Measurements from ENCODE around the gene FCER1A. TPM values are rescaled to one million over a fixed set of nuclear protein-coding genes. Genes with fewer than 3 reads are reported as not detected.

FCER1A gene
- total RNA-seq, 1 donor from 2014 or later = not detected

GRCh38 chr1:159318784-159319551, 16.8 kb downstream of the FCER1A start:
- Mint-ChIP-seq H3K9me3 (peaks cover 16% of the 10 kb centered on the region), H3K4me1 (no peaks in the 10 kb centered on the region), H3K4me3 (no peak overlapping the region), H3K27ac (ENCODE audit: unreplicated experiment) (no peak overlapping the region), H3K36me3 (ENCODE audit: low read depth) (no peaks in the 10 kb centered on the region), H3K27me3 (ENCODE audit: low read depth) (no peaks in the 10 kb centered on the region)
- DNase-seq (ENCODE audit: low read depth, low spot score) = no peak
- no peak for TF ChIP-seq CTCF (conservative IDR thresholded peaks at IDR 0.05)

GRCh38 chr1:159334797-159335196, 32.7 kb downstream of the FCER1A start:
- H3K27ac Mint-ChIP-seq (ENCODE audit: unreplicated experiment) = no peak overlapping the region
- H3K27me3 Mint-ChIP-seq (ENCODE audit: low read depth) = no peaks in the 10 kb centered on the region
- no peak overlapping the region for H3K4me3 Mint-ChIP-seq
- H3K4me1 Mint-ChIP-seq = no peaks in the 10 kb centered on the region
- no peak for TF ChIP-seq CTCF (conservative IDR thresholded peaks at IDR 0.05)
- no peaks in the 10 kb centered on the region for H3K36me3 Mint-ChIP-seq (ENCODE audit: low read depth)
- peaks cover 16% of the 10 kb centered on the region for H3K9me3 Mint-ChIP-seq
- DNase-seq (ENCODE audit: low read depth, low spot score) = no peak

- DNase-seq (ENCODE audit: low read depth, low spot score) = no peak
- H3K27ac Mint-ChIP-seq (ENCODE audit: unreplicated experiment) = no peak overlapping the region
- H3K9me3 Mint-ChIP-seq = peaks cover 17% of the 10 kb centered on the region
- H3K4me3 Mint-ChIP-seq = no peak overlapping the region
- no peaks in the 10 kb centered on the region for H3K4me1 Mint-ChIP-seq
- no peak for TF ChIP-seq CTCF (conservative IDR thresholded peaks at IDR 0.05)
- H3K27me3 Mint-ChIP-seq (ENCODE audit: low read depth) = no peaks in the 10 kb centered on the region
- no peaks in the 10 kb centered on the region for H3K36me3 Mint-ChIP-seq (ENCODE audit: low read depth)
Measured at GRCh38 chr1:159338018-159338417, 35.9 kb downstream of the FCER1A start.

- Mint-ChIP-seq H3K9me3 (peaks cover 19% of the 10 kb centered on the region), H3K27ac (ENCODE audit: unreplicated experiment) (no peak overlapping the region)
- no peak for TF ChIP-seq CTCF (conservative IDR thresholded peaks at IDR 0.05)
Measured at GRCh38 chr1:159339536-159339935, 37.4 kb downstream of the FCER1A start.

GRCh38 chr1:159341736-159342135, 39.6 kb downstream of the FCER1A start:
- H3K4me3 Mint-ChIP-seq = no peak overlapping the region
- no peaks in the 10 kb centered on the region for H3K27me3 Mint-ChIP-seq (ENCODE audit: low read depth)
- H3K36me3 Mint-ChIP-seq (ENCODE audit: low read depth) = no peaks in the 10 kb centered on the region
- no peak for DNase-seq (ENCODE audit: low read depth, low spot score)
- no peak for TF ChIP-seq CTCF (conservative IDR thresholded peaks at IDR 0.05)
- no peaks in the 10 kb centered on the region for H3K4me1 Mint-ChIP-seq
- no peak overlapping the region for H3K27ac Mint-ChIP-seq (ENCODE audit: unreplicated experiment)
- peaks cover 13% of the 10 kb centered on the region for H3K9me3 Mint-ChIP-seq

More at GRCh38 chr1:159339536-159339935, 37.4 kb downstream of the FCER1A start:
- no peaks in the 10 kb centered on the region for H3K4me1 Mint-ChIP-seq
- no peaks in the 10 kb centered on the region for H3K27me3 Mint-ChIP-seq (ENCODE audit: low read depth)
- no peak for DNase-seq (ENCODE audit: low read depth, low spot score)
- H3K36me3 Mint-ChIP-seq (ENCODE audit: low read depth) = no peaks in the 10 kb centered on the region
- no peak overlapping the region for H3K4me3 Mint-ChIP-seq
